ENCODE results near the gene PCSK4.

DNA sequence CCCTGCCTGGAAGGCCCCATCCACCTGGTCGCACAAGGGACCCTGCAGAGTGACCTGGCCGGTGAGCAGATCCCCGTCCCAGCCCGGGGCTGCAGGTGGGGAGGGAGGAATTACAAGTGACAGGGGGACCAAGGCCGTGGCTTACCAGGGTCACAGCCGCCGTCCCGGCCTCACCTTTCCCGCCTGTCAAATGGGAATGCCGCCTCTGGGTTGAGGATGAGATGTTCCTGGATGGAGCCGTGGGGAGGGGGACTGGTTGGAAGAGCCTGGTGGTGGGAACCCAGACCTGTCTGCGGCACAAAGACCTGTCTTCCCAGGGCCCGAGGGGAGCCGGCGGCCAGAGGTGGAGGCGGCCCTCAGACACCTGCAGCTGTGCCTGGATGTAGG is 39.3 kb upstream of the PCSK4 start:
- TF ChIP-seq, protein P1, sequence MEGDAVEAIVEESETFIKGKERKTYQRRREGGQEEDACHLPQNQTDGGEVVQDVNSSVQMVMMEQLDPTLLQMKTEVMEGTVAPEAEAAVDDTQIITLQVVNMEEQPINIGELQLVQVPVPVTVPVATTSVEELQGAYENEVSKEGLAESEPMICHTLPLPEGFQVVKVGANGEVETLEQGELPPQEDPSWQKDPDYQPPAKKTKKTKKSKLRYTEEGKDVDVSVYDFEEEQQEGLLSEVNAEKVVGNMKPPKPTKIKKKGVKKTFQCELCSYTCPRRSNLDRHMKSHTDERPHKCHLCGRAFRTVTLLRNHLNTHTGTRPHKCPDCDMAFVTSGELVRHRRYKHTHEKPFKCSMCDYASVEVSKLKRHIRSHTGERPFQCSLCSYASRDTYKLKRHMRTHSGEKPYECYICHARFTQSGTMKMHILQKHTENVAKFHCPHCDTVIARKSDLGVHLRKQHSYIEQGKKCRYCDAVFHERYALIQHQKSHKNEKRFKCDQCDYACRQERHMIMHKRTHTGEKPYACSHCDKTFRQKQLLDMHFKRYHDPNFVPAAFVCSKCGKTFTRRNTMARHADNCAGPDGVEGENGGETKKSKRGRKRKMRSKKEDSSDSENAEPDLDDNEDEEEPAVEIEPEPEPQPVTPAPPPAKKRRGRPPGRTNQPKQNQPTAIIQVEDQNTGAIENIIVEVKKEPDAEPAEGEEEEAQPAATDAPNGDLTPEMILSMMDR (IDR thresholded peaks at IDR 0.05): no peak
- TF ChIP-seq POLR2AphosphoS5 (IDR thresholded peaks at IDR 0.05): no peak

Measured in sigmoid colon (tissue), 4 donors.